ENCODE measurements around the gene GABPB2. TPM values are rescaled to one million over a fixed set of nuclear protein-coding genes. Genes with fewer than 3 reads are reported as not detected.

Gene GABPB2
- total RNA-seq, 1 donor from 2014 or later = 6.1 TPM

- H3K36me3 Mint-ChIP-seq (ENCODE audit: low read depth) = peaks cover 2% of the 10 kb centered on the region
- no peaks in the 10 kb centered on the region for H3K27me3 Mint-ChIP-seq (ENCODE audit: low read depth)
- no peak within 1 kb of the TSS for H3K4me3 Mint-ChIP-seq
- DNase-seq (ENCODE audit: low read depth, low spot score) = no peak
- H3K9me3 Mint-ChIP-seq = no peaks in the 10 kb centered on the region
- peak within 1 kb of the TSS; percentile 28 for H3K27ac Mint-ChIP-seq (ENCODE audit: unreplicated experiment)
- TF ChIP-seq CTCF (conservative IDR thresholded peaks at IDR 0.05) = no peak
- H3K4me1 Mint-ChIP-seq = no peaks in the 10 kb centered on the region
These were observed 34.2 kb upstream of the GABPB2 start, which contains the start of gene BNIPL for GRCh38 chr1:151036356-151036755. TSS of gene BNIPL (plus strand) at chr1:151036586. CDS start at chr1:151036726, 140 bp downstream.

GRCh38 chr1:151037032-151037431 is 33.5 kb upstream of the GABPB2 start:
- Mint-ChIP-seq H3K27me3 (ENCODE audit: low read depth) (no peaks in the 10 kb centered on the region), H3K9me3 (no peaks in the 10 kb centered on the region), H3K4me3 (no peak overlapping the region), H3K27ac (ENCODE audit: unreplicated experiment) (no peak overlapping the region), H3K36me3 (ENCODE audit: low read depth) (peaks cover 2% of the 10 kb centered on the region), H3K4me1 (no peaks in the 10 kb centered on the region)
- DNase-seq (ENCODE audit: low read depth, low spot score) = no peak
- TF ChIP-seq CTCF (conservative IDR thresholded peaks at IDR 0.05) = no peak

GRCh38 chr1:151039521-151039920 is 31.0 kb upstream of the GABPB2 start:
- Mint-ChIP-seq H3K27me3 (ENCODE audit: low read depth) (no peaks in the 10 kb centered on the region), H3K4me1 (no peaks in the 10 kb centered on the region), H3K27ac (ENCODE audit: unreplicated experiment) (no peak overlapping the region), H3K9me3 (no peaks in the 10 kb centered on the region), H3K4me3 (no peak overlapping the region), H3K36me3 (ENCODE audit: low read depth) (peaks cover 2% of the 10 kb centered on the region)
- no peak for DNase-seq (ENCODE audit: low read depth, low spot score)
- TF ChIP-seq CTCF (conservative IDR thresholded peaks at IDR 0.05) = no peak

GRCh38 chr1:151043163-151043562 is 27.4 kb upstream of the GABPB2 start:
- no peak for TF ChIP-seq CTCF (conservative IDR thresholded peaks at IDR 0.05)

GRCh38 chr1:151047591-151047924 is 23.0 kb upstream of the GABPB2 start, which contains the start of gene C1orf56:
TSS of gene C1orf56 (plus strand) at chr1:151047751. CDS start at chr1:151047848, 97 bp downstream.
- no peak for TF ChIP-seq CTCF (conservative IDR thresholded peaks at IDR 0.05)
- H3K4me3 Mint-ChIP-seq = peak within 1 kb of the TSS; percentile 97
- peaks cover 30% of the 10 kb centered on the region for H3K4me1 Mint-ChIP-seq
- H3K27me3 Mint-ChIP-seq (ENCODE audit: low read depth) = no peaks in the 10 kb centered on the region
- no peaks in the 10 kb centered on the region for H3K36me3 Mint-ChIP-seq (ENCODE audit: low read depth)
- H3K27ac Mint-ChIP-seq (ENCODE audit: unreplicated experiment) = peak within 1 kb of the TSS; percentile 97
- no peaks in the 10 kb centered on the region for H3K9me3 Mint-ChIP-seq
- DNase-seq (ENCODE audit: low read depth, low spot score) = peak; percentile 61

More at GRCh38 chr1:151043163-151043562, 27.4 kb upstream of the GABPB2 start:
- DNase-seq (ENCODE audit: low read depth, low spot score) = no peak
- no peak overlapping the region for H3K4me3 Mint-ChIP-seq
- no peaks in the 10 kb centered on the region for H3K9me3 Mint-ChIP-seq
- H3K4me1 Mint-ChIP-seq = peaks cover 9% of the 10 kb centered on the region
- H3K36me3 Mint-ChIP-seq (ENCODE audit: low read depth) = no peaks in the 10 kb centered on the region
- H3K27me3 Mint-ChIP-seq (ENCODE audit: low read depth) = no peaks in the 10 kb centered on the region
- no peak overlapping the region for H3K27ac Mint-ChIP-seq (ENCODE audit: unreplicated experiment)

Measured in neural crest cell (in vitro differentiated cells).